Camera-type eye (tissue), 1 donor: ENCODE measurements around the gene ZNF281. TPM values are rescaled to one million over a fixed set of nuclear protein-coding genes. Genes with fewer than 3 reads are reported as not detected.

Experiments used
- total RNA-seq: library from RNA; depleted of rRNA; stranded (reverse); fragments of >200 nt; gene quantifications from one replicate; pipeline ENCODE4 v1.2.3, GENCODE V29; 2014

ZNF281 gene
- total RNA-seq = 45.9 TPM

DNA sequence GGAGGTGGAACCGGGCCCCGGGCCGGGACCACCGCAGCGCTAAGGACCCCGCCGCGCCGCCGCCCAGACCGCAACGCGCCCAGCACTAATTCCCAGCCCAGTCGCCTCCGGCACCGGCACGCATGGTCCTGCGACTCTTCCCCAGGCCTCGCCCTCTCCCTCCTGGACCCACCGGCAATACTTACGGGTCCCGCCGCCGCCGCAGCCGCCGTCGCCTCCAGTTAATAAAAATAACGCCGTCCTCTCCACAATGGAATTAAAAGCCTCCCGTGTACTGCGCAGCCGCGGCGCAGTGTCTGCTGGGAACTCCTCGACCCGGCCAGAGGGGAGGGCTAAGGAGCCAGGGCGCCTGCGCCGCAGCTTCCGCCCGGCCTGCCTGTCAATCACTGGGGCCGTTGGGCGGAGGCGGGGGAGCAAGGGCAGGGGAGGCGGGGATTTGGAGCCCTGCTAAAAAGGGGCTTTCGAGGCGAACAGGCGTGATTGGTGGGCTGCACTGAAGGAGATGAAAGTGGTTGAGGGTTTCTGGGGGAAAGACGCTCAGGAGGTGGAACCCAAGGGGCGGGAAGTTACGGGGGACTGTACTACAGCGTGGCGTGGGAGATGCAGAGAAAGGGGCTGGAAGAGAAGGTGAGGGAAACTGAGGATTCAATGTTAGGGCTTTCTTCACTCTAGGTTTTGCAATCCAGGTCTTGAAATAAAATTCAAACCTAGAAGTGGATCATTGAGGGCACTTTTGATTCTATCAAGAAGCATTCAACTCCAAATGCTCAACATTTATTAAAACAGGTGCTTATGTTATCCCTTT is at the start of gene ZNF281:
Gene ZNF281 (minus strand): TSS at position 276 of the 805 bp plus-strand sequence. CDS start 331 bp downstream, outside the sequence.

Other genes starting within 250 kb of the ZNF281 start
- gene KIF14, start 210.7 kb upstream of the ZNF281 start, total RNA-seq = 4.3 TPM